Large intestine (tissue), 3 donors: Measurements from ENCODE around the gene SIL1. TPM values are rescaled to one million over a fixed set of nuclear protein-coding genes. Genes with fewer than 3 reads are reported as not detected.

Experiments
- DNase-seq, 2 donors: peaks; one replicate each; pipeline versions ENCODE4 v3.0.0 to v3.0.0-alpha.2; 2013
- H3K27ac ChIP-seq: one replicate; pipeline ENCODE4 v1.5.1; 2013; ENCODE audit warnings: low read length
- H3K27me3 ChIP-seq: 2 replicates; pipeline ENCODE4 v1.6.1; 2013; ENCODE audit warnings: low read length; ENCODE audit not compliant: control insufficient read depth, insufficient read depth
- H3K36me3 ChIP-seq: 2 replicates; pipeline ENCODE4 v1.6.1; 2013; ENCODE audit warnings: low read length; ENCODE audit not compliant: control insufficient read depth, insufficient read depth
- H3K4me1 ChIP-seq: one replicate; pipeline ENCODE4 v1.6.1; 2013; ENCODE audit warnings: low read length; ENCODE audit not compliant: control insufficient read depth, insufficient read depth
- H3K4me3 ChIP-seq: one replicate; pipeline ENCODE4 v1.5.1; 2013; ENCODE audit warnings: low read length
- H3K9me3 ChIP-seq: one replicate; pipeline ENCODE4 v1.6.1; 2013; ENCODE audit warnings: mild to moderate bottlenecking, low read depth, low read length, moderate library complexity; ENCODE audit not compliant: control insufficient read depth
- WGBS: methylation state at CpG from one replicate; pipeline ENCODE4 v1.1.5; 2013; ENCODE audit warnings: low lambda C conversion rate; ENCODE audit not compliant: insufficient coverage; 5-methylcytosine and 5-hydroxymethylcytosine counted together
- polyA plus RNA-seq: library from polyadenylated mRNA; unstranded; fragments of 120-200 nt; gene quantifications from one replicate; pipeline ENCODE4 v1.2.1, GENCODE V29; 2013

The SIL1 gene
- polyA plus RNA-seq, 1 donor: 40.2 TPM

DNA sequence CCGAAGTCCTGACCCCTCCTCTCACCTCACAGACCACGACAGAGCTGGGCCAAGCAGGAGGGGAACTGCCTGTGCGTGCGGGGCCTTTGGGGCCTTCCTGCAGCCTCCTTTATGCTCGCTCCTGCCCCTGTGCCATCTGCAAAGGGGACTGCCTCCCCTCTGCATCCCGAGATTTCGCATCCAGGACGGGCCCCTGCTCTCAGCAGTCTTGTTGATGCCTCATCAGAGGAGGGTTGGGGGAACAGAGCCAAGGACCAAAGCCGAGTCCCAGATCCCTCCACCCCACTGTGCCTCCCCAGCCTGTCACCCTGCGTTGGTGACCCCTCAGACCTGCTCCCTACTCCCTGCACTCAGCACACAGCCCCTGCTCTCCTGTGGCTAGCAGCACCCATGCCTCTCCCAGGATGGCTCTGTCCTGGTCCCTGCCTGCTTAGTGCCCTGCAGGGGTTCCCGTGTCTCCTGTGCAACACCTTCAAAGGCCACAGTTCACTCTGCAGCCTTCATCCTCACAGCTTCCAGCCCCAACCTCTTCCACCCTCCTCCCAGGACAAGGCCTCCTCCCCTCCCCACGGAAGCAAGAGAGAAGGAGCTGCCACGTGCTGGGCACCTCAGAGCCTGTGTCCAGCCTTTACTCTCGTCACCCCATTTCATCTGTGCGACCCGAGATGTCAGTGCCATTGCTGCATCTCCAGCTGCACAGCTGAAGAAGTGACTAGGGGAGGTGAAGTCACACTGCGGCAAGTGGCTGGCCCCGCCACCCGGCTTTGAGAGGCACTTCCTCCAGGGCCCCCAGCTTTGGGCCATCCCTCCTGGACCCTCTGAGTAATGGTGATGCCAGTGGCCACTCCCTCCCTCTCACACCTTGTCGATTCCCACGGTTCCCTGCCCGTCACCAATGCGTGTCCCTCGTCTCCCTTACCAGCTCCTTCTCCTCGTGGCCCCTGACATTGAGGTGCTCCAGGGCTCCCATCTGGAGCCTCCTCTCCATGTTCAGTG lies 260.5 kb downstream of the SIL1 start:
- no peak overlapping the region for H3K27ac ChIP-seq
- peaks cover 39% of the 10 kb centered on the region for H3K36me3 ChIP-seq
- WGBS: no CpG with 5 or more reads among the region's 25 CpGs

GRCh38 chr5:138936968-138937345 lies 261.2 kb downstream of the SIL1 start:
- no peak overlapping the region for H3K4me3 ChIP-seq
- H3K4me1 ChIP-seq: no peaks in the 10 kb centered on the region
- no peak overlapping the region for H3K27ac ChIP-seq
- H3K27me3 ChIP-seq: no peaks in the 10 kb centered on the region
- no peaks in the 10 kb centered on the region for H3K9me3 ChIP-seq
- DNase-seq: no peak
- peaks cover 46% of the 10 kb centered on the region for H3K36me3 ChIP-seq
- no CpG with 5 or more reads among the region's 2 CpGs for WGBS

More for the DNA sequence above, 260.5 kb downstream of the SIL1 start:
- DNase-seq: no peak
- no peaks in the 10 kb centered on the region for H3K4me1 ChIP-seq
- H3K4me3 ChIP-seq: no peak overlapping the region
- H3K9me3 ChIP-seq: no peaks in the 10 kb centered on the region
- H3K27me3 ChIP-seq: no peaks in the 10 kb centered on the region

DNA sequence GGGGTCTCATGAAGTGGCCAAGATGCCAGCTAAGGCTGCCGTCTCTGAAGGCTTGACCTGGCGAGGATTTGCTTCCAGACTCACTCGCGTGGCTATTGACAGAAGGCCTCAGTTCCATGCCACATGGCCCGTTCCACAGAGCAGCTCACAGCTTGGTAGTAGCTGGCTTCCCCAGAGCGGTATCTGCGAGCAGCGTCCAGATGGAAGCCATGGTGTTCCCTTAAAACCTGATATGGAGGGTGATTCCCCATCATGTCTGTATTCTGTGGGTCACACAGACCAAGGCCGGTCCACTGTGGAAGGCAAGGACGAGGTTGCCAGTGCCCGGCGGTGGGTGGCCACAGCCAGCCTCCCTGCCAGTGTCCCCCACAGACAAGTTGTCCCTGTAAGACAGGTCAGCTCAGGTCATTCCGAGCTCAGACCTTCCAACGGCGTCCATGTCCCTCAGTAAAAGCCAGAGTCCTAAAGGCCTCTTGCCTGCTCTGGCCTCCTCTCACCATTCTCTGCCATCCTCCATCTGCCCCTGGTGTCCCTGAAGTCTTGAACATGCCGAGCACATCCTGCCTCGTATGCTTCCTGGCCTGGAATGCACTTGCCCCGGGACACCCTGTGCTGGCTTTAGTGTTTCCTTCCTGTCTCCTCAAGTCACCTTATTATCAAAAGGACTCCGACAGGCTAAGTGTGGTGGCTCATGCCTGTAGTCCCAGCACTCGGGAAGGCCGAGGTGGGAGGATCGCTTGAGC lies 261.8 kb downstream of the SIL1 start:
- Histone ChIP-seq H3K27ac (no peak overlapping the region), H3K4me1 (no peaks in the 10 kb centered on the region), H3K9me3 (no peaks in the 10 kb centered on the region), H3K36me3 (peaks cover 52% of the 10 kb centered on the region), H3K4me3 (no peak overlapping the region), H3K27me3 (no peaks in the 10 kb centered on the region)
- WGBS: no CpG with 5 or more reads among the region's 22 CpGs
- DNase-seq: no peak

DNA sequence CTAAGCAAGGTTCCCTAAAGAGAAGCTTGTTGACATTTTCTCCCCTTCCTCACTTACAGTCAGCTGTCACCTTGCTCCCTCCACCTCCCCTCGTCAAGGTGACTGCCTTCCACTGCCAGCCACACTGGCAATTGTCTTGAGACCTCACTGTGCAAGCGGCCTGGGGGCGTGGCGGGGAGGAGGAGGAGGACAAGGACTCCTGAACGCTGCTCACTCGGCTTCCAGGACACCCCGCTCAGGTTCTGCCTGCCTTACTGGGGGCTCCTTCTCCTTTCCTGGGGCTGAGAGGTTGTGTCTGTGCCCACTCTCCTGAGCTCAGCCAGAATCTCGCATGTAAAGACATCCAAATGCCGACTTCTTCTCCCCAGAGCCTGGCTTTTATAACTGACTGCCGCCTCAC lies 262.7 kb downstream of the SIL1 start:
- Histone ChIP-seq H3K4me1 (no peaks in the 10 kb centered on the region), H3K4me3 (no peak overlapping the region), H3K27me3 (no peaks in the 10 kb centered on the region), H3K27ac (no peak overlapping the region), H3K36me3 (peaks cover 61% of the 10 kb centered on the region), H3K9me3 (no peaks in the 10 kb centered on the region)
- no CpG with 5 or more reads among the region's 10 CpGs for WGBS
- DNase-seq: no peak

- DNase-seq: no peak
- no peak overlapping the region for H3K4me3 ChIP-seq
- no peak overlapping the region for H3K27ac ChIP-seq
- WGBS: 80% methylated on average over 1 of the region's 12 CpGs
- H3K4me1 ChIP-seq: no peaks in the 10 kb centered on the region
- H3K9me3 ChIP-seq: no peaks in the 10 kb centered on the region
- peaks cover 66% of the 10 kb centered on the region for H3K36me3 ChIP-seq
- H3K27me3 ChIP-seq: no peaks in the 10 kb centered on the region
Measured at GRCh38 chr5:138934971-138935370, 263.2 kb downstream of the SIL1 start.

GRCh38 chr5:138933522-138934290 lies 264.5 kb downstream of the SIL1 start:
- Histone ChIP-seq H3K9me3 (no peaks in the 10 kb centered on the region), H3K36me3 (peaks cover 79% of the 10 kb centered on the region), H3K4me3 (no peak overlapping the region), H3K4me1 (no peaks in the 10 kb centered on the region), H3K27me3 (no peaks in the 10 kb centered on the region), H3K27ac (no peak overlapping the region)
- no peak for DNase-seq
- no CpG with 5 or more reads among the region's 18 CpGs for WGBS

DNA sequence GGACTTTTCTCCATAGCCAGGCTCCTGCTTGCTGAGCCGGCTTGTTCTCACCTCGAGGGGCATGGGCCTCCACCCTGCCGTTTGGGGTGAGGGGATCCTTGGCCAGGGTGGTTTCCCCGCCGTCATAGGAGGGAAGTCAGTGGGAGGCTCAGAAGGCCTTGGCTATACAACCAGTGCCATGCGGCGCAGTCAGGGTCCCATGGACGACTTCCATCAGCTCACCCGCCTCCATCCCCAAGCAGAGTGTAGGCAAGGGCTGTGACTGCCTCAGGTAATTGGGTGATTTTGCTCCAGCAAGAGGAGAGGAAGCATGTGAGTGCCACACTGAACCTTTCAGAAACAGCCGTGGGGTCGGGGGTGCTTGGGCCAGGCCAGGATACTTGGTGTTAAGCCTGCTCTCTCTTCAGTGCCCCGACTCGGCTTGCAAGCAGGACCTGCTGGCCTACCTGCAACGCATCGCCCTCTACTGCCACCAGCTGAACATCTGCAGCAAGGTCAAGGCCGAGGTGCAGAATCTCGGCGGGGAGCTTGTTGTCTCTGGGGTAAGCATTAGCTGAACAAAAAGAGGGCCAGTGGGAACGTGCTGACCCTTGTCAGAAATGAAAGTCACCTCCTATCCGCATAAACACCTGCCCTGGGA lies 265.9 kb downstream of the SIL1 start:
- no CpG with 5 or more reads among the region's 20 CpGs for WGBS
- H3K4me3 ChIP-seq: no peak overlapping the region
- no peaks in the 10 kb centered on the region for H3K27me3 ChIP-seq
- no peak overlapping the region for H3K27ac ChIP-seq
- DNase-seq: no peak
- H3K9me3 ChIP-seq: no peaks in the 10 kb centered on the region
- H3K36me3 ChIP-seq: peaks cover 88% of the 10 kb centered on the region
- H3K4me1 ChIP-seq: peaks cover 8% of the 10 kb centered on the region

- peaks cover 9% of the 10 kb centered on the region for H3K4me1 ChIP-seq
- no peak for DNase-seq
- WGBS: no CpG with 5 or more reads among the region's 10 CpGs
- H3K27me3 ChIP-seq: no peaks in the 10 kb centered on the region
- H3K27ac ChIP-seq: no peak overlapping the region
- no peaks in the 10 kb centered on the region for H3K9me3 ChIP-seq
- H3K36me3 ChIP-seq: peaks cover 93% of the 10 kb centered on the region
- H3K4me3 ChIP-seq: no peak overlapping the region
Measured at GRCh38 chr5:138930371-138931097, 267.6 kb downstream of the SIL1 start.

DNA sequence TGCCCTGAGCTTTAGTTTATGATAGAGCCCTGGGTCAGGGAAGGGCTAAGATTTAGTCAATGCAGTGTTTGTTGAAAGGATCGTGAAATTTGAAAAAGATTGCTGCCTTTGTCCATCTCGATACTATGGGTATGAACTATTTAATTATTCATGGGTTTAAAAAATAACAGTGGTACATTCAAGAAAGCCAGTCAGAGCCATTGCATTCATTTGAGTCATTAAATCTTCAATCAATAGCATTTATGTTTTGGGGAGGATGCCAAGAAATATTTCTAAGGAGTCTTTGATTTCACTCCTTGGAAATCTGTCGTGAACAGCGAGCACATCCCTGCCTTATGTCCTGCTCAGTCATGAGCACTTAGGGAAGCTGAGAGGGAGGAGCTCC lies 268.6 kb downstream of the SIL1 start:
- Histone ChIP-seq H3K36me3 (peaks cover 95% of the 10 kb centered on the region), H3K4me3 (no peak overlapping the region), H3K27me3 (no peaks in the 10 kb centered on the region), H3K4me1 (peaks cover 9% of the 10 kb centered on the region), H3K27ac (no peak overlapping the region), H3K9me3 (no peaks in the 10 kb centered on the region)
- no CpG with 5 or more reads among the region's 4 CpGs for WGBS
- DNase-seq: no peak
